GM10266 (cell line): Measurements from ENCODE around the gene DOCK4.

ENCODE experiments used
- DNase-seq: peaks from one replicate; pipeline ENCODE4 v3.0.0; 2012; ENCODE audit errors: extremely low spot score
- CTCF ChIP-seq: IDR thresholded peaks from 2 replicates; pipeline ENCODE4 v1.5.1; 2012; ENCODE audit warnings: mild to moderate bottlenecking, low read depth; ENCODE audit not compliant: control insufficient read depth, insufficient read depth; ENCODE audit errors: missing control alignments

Gene DOCK4

GRCh38 chr7:111895049-111895448 is 311.1 kb downstream of the DOCK4 start:
- no peak for TF ChIP-seq CTCF
- no peak for DNase-seq

GRCh38 chr7:111894518-111894917 is 311.7 kb downstream of the DOCK4 start:
- TF ChIP-seq CTCF, result no peak
- DNase-seq, result no peak

GRCh38 chr7:111893190-111893589 is 313.0 kb downstream of the DOCK4 start:
- no peak for TF ChIP-seq CTCF
- DNase-seq, result no peak

- TF ChIP-seq CTCF, result no peak
Measured at GRCh38 chr7:111892588-111892987, 313.6 kb downstream of the DOCK4 start.

GRCh38 chr7:111887734-111888133 is 318.5 kb downstream of the DOCK4 start:
- no peak for DNase-seq
- TF ChIP-seq CTCF, result no peak

More at GRCh38 chr7:111892588-111892987, 313.6 kb downstream of the DOCK4 start:
- DNase-seq, result no peak

GRCh38 chr7:111886233-111886632 is 320.0 kb downstream of the DOCK4 start:
- DNase-seq, result no peak
- TF ChIP-seq CTCF, result no peak

GRCh38 chr7:111883241-111883640 is 323.0 kb downstream of the DOCK4 start:
- no peak for TF ChIP-seq CTCF
- DNase-seq, result no peak

GRCh38 chr7:111878785-111879184 is 327.4 kb downstream of the DOCK4 start:
- TF ChIP-seq CTCF, result no peak
- no peak for DNase-seq
